ENCODE measurements around the gene GLT8D1.
"Not testable (repeated sequence)": the region's sequence is repeated elsewhere in the genome, so short reads cannot be mapped to it uniquely, and the experiment has no call there.

GLT8D1 gene, protein sequence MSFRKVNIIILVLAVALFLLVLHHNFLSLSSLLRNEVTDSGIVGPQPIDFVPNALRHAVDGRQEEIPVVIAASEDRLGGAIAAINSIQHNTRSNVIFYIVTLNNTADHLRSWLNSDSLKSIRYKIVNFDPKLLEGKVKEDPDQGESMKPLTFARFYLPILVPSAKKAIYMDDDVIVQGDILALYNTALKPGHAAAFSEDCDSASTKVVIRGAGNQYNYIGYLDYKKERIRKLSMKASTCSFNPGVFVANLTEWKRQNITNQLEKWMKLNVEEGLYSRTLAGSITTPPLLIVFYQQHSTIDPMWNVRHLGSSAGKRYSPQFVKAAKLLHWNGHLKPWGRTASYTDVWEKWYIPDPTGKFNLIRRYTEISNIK

DNA sequence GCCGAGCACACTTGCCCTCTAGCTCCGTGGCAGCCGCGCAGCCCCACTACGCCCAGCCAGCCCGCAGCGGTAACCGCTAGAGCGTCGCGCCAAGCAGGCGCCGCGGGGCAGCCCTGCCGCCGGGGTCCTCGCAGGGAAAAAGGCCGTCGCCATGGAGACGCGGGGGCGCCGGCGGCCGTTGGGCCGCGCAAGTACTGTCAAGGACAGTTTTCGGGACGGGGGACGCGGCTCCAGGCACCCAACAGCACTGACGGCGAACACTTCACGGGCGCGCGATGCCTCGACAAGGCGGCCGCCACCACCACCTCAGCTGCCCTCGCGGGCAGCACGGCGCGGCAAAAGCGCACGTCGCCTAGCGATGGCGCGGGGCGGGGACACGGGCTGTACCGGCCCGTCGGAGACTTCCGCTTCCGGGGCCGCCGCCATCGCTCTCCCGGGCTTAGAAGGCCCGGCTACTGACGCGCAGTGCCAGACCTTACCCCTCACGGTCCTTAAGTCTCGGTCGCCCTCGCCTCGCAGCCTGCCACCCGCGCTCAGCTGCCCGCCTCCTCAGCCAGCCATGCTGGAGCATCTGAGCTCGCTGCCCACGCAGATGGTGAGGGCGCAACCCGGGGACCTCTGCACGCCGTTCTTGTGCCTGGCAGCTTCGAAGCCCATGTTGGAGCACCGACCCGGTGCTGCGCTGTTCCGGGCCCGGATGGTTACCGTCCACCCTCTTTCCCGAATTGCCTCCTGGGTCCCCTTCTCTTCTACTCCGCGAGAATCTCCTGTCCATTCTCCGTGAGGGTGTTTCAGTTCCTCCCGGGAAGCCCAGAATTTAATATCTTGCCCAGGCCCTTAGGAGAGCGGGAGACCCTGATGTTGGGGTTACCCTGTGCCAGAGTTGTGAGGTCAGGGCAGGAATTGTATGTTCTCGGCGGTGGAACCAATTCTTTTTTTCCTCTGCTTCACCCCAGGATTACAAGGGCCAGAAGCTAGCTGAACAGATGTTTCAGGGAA lies at the start of gene GLT8D1, which contains the start of gene SPCS1:
Gene GLT8D1 (minus strand): TSS at position 104 of the 999 bp plus-strand sequence. CDS start 5,331 bp downstream, outside the sequence.
Gene SPCS1 (plus strand): TSS at position 419 of the 999 bp plus-strand sequence. CDS start 141 bp downstream, at position 560.
- DNase-seq (ENCODE audit: low read depth): peak; percentile 63

GRCh38 chr3:52754373-52754772 lies 48.8 kb upstream of the GLT8D1 start:
- DNase-seq (ENCODE audit: low read depth): no peak

DNA sequence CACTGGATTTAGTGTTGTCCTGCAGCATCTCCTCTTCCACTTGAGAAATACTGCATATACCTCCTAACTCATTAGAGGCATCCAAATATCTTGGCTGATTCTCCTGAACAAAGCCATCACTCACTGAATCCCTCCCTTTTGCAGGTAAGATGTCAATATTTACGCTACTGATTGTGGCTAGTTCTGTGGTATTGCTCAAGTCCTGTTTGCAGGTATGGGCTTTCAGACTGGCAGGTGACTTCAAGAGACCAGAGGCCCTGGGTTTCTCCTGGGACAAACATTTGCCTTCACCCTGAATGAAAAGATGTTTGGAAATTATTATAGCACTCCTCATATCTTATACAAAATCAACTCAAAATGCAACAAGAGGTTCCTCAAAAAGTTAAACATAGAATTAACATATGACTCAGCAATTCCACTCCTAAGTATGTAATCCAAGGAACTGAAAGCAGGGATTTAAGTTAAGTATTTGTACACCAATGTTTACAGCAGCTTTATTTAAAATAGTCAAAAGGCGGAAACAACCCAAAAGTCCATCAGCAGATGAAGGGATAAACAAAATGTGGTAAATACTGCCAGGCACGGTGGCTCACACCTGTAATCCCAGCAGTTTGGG lies 46.6 kb upstream of the GLT8D1 start:
- no peak for DNase-seq (ENCODE audit: low read depth)

DNA sequence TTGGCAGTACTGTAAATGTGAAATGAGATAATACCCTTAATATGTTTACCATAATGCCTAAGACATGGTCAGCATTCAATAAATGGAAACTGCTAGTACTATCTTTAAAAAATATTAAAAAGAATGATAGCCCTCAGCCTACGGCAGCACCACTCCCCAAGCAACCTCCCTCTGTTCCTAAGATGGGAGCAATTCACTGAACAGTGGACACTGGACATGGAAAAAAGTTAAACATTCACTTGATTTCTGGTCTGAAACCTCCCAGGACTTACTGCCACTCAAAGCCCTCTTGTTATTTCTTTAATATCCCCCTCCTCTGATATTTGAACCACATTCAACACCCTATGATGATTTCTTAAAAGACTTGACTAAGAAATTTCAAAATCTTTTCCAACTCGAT lies 38.1 kb upstream of the GLT8D1 start:
- no peak for DNase-seq (ENCODE audit: low read depth)

DNA sequence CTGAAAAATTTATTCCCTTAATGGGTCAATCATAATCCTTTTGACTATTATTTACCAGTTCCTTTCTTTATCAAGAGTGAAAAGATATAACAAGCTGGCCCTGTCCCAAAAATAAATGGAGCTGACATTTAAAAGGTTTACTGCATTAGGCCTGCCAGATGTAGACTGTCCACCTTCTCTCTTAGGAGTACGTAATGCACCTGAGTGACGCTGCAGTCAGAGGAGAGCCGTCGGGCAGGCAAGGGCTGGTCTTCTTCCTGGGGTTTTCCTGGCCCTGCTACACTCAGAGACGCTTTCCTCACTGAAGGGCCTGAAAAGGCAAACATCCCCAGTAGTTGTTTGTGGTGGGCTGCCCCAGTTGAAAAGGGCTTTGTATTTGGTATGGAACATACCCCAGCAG lies 37.6 kb upstream of the GLT8D1 start:
- no peak for DNase-seq (ENCODE audit: low read depth)

GRCh38 chr3:52742418-52743041 lies 36.9 kb upstream of the GLT8D1 start:
- no peak for DNase-seq (ENCODE audit: low read depth)

DNA sequence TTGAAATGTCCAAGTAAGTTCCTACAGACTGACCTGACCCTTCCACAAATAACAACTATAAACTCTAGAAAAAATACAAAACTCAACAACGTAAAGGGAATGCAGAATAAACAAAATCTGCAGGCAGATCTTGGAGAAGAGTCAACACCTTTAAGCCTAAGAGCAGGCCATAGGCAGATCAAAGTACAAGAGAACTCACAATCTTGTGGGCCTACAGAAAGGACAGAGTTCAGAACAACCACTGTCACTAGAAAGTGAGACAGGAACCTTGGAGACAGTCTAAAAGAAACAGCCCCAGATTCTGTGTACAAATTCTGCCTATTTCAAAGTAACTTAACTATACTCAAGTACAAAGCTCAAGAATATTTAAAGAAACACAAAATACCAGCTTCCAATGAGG lies 34.1 kb upstream of the GLT8D1 start:
- no peak for DNase-seq (ENCODE audit: low read depth)

GRCh38 chr3:52733256-52733891 lies 27.8 kb upstream of the GLT8D1 start:
- no peak for DNase-seq (ENCODE audit: low read depth)

- DNase-seq (ENCODE audit: low read depth): no peak
Measured at GRCh38 chr3:52731590-52731989, 26.0 kb upstream of the GLT8D1 start.

- no peak for DNase-seq (ENCODE audit: low read depth)
Measured at GRCh38 chr3:52730681-52731080, 25.1 kb upstream of the GLT8D1 start.

- DNase-seq (ENCODE audit: low read depth): not testable (repeated sequence)
Measured at GRCh38 chr3:52728753-52729152, 23.2 kb upstream of the GLT8D1 start.

- DNase-seq (ENCODE audit: low read depth): no peak
Measured at GRCh38 chr3:52724511-52724910, 18.9 kb upstream of the GLT8D1 start.

GRCh38 chr3:52723935-52724334 lies 18.3 kb upstream of the GLT8D1 start:
- no peak for DNase-seq (ENCODE audit: low read depth)

DNA sequence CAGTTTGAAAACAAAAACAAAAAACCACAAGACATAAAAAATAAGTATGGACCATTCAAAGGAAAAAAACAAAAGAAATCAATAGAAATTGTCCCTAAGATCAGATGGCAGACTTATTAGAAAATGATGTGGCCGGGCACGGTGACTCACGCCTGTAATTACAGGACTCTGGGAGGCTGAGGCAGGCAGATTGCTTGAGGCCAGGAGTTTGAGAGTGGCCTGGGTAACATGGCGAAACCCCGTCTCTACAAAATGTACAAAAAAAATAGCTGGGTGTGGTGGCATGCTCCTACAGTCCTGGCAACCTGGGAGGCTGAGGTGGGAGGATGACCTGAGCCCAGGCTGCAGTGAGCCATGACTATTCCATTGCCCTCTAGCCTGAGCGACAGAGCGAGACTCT lies 16.9 kb upstream of the GLT8D1 start:
- no peak for DNase-seq (ENCODE audit: low read depth)

GRCh38 chr3:52721730-52722008 lies 16.1 kb upstream of the GLT8D1 start:
- DNase-seq (ENCODE audit: low read depth): no peak

- DNase-seq (ENCODE audit: low read depth): no peak
Measured at GRCh38 chr3:52721002-52721729, 15.6 kb upstream of the GLT8D1 start.

GRCh38 chr3:52719618-52720017 lies 14.0 kb upstream of the GLT8D1 start:
- DNase-seq (ENCODE audit: low read depth): no peak

DNA sequence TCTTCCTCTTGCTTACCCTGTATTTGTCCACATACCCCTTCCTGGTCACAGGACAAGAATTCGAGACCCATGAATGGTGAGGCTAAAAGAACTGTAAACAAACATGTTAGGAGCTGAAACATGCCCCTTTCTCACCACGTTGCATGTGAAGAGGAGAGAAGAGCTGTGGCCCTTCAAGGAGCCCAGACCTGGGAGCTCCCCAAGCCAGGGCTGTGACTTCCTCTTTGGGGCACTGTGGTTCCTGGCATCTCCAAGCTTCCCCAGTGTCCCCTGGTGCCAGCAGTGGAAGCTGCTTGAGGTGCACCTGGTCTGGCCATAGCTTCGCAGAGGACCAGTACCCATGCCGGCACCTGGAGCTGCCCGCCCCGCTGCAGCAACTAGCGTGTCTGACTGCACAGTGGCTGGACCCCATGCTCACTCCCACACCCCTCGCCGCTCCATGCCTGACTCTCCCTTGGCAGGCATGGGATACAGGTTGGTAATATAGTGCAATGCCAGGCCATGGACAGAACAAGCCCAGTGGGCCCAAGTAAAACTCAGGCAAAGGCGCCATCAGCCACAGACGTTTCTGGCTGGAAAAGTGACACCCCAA lies 10.2 kb upstream of the GLT8D1 start:
- DNase-seq (ENCODE audit: low read depth): no peak

- DNase-seq (ENCODE audit: low read depth): no peak
Measured at GRCh38 chr3:52714335-52715302, 9.0 kb upstream of the GLT8D1 start.

Data from stimulated activated CD8-positive, alpha-beta memory T cell treated with anti-CD3 and anti-CD28 coated beads, Interleukin-15, amount 100 ng/mL, for 1 hour (primary cell).